Activated naive CD4-positive, alpha-beta T cell treated with anti-CD3 and anti-CD28 coated beads, Interleukin-2, amount 50 U/mL, for 16 hours (primary cell): ENCODE measurements around the gene RNASE2.
"Not testable (repeated sequence)": the region's sequence is repeated elsewhere in the genome, so short reads cannot be mapped to it uniquely, and the experiment has no call there.

Experiments
- DNase-seq: peaks from one replicate; pipeline ENCODE4 v3.0.0-alpha.2; 2020

The RNASE2 gene

DNA sequence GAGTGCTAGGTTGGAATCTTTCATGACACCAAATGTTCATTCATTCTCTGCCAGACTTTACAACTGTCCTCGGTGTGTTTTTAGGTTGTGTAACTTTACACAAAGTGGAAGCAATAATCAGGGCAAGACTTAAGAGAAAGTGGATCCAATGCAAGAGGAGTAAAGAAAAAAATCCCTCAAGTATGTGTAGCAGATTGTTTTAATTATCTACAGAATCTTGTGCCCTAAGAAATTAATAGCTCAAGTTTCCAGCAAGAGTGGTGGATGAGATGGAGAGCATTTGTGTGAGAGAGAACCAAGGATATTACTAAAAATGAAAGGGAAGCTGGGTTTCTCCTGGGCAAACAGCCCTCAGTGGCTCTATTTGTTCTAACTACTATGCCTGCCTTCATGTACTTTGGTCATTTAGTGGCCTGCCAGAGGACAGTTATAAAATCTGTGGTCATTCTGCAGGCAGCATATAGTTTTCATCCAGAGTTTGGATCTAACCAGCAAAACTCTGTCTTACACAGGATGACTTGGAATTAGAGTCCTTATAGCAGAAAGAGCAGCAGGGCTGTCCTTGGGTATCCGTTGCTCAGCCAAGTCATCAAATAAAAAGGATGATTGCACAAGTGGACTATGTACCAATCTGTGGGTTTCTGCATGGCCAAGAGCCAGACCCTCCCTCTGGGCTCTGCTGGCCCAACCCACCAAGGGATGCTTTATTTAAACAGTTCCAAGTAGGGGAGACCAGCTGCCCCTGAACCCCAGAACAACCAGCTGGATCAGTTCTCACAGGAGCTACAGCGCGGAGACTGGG, at the start of gene RNASE2:
Gene RNASE2, plus strand, starts transcription at position 752 of the 802 bp plus-strand sequence. CDS start 285 bp downstream, outside the sequence.
- not testable (repeated sequence) for DNase-seq

DNA sequence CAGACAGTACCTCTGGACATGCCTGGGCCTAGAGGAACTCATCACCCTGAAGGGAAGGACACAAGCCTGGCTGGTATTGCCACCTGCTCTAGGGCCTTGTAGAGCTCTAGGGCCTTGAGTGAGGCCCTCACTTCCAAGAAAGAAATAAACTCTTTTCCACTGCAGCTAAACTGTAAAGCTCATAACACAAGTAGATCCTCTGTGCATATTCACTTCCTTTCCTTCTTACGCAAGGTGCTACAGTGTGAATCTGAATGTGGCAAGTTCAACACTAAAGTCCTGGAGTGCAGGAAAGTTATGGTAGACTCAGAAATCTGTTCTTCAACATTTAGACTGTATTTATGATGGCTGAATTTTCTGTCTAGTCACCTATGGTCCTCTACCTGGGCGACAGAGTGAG, 49.6 kb upstream of the RNASE2 start:
- no peak for DNase-seq

- DNase-seq, result no peak
Observed at GRCh38 chr14:20907214-20907613, 48.1 kb upstream of the RNASE2 start.

- not testable (repeated sequence) for DNase-seq
Observed at GRCh38 chr14:20910822-20911221, 44.5 kb upstream of the RNASE2 start.

GRCh38 chr14:20919038-20919756, 36.1 kb upstream of the RNASE2 start:
- not testable (repeated sequence) for DNase-seq

DNA sequence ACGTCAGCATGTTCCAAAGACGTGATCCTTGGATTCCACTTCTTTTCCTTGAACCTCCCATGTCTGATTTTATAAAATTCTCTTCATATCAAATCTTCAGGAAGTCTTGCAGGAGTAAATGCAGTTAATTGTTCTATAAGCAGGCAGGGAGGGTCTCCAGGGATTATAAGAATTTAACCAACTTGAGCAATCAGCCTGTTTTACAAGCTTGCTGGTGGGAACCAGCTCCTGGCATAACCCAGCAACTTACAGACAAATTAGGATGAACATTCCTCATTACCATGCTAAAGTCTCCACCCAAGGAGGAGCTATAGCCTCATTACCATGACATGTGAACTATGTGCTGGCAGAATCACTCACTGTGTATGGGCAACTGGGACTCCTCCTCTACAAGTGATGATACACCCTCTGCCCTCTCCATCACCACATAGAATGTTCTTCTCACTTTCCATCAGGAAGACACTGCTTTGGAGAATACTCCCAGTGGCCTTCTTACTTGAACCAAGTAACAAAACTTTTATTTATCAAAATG, 31.5 kb upstream of the RNASE2 start:
- DNase-seq, result not testable (repeated sequence)

DNA sequence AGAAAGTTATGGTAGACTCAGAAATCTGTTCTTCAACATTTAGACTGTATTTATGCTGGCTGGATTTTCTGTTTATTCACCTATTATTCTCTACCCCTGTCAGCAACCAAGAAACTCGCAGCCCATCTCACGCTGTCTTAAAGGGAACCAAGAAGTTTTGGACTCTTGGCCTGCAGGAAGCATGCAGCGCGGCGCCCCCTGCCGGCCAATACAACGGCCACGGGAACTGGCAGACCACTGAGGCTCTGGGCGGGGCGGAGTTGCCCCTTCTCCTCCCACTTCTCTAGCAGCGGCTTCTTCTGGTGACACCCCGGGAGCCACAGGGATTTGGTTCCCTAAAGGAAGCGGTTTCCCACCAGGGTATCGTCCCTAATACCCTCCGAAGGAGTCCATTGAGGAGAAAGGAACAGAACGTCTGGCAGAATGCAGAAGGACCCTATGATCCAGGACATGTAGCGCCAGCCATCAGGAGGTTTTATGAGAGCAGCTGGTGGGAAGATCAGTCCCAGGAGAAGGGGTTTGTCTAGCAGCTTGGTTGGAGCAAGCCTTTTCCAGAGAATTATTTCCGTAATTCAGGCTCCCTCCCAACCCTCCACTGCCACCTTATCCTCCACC, 21.0 kb upstream of the RNASE2 start:
- DNase-seq, result no peak

GRCh38 chr14:20935303-20935984, 19.8 kb upstream of the RNASE2 start:
- no peak for DNase-seq

GRCh38 chr14:20945146-20945545, 10.1 kb upstream of the RNASE2 start:
- not testable (repeated sequence) for DNase-seq

- DNase-seq, result not testable (repeated sequence)
Observed at GRCh38 chr14:20946707-20947106, 8.6 kb upstream of the RNASE2 start.

DNA sequence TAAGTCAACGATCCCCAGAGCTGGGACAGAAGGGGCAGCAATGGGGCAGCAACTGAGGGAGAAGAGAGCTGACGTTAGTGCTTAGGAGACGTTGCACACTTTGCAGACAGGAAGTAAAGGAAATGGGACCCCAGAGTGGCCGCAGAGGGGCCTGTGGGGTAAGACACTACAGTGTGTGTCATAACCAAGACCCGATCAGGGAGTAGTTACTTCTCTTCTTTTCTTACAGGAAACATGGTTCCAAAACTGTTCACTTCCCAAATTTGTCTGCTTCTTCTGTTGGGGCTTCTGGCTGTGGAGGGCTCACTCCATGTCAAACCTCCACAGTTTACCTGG, 219 bp downstream of the RNASE2 start:
- DNase-seq, result not testable (repeated sequence)

GRCh38 chr14:20956376-20956976, 1.2 kb downstream of the RNASE2 start:
- no peak for DNase-seq

DNA sequence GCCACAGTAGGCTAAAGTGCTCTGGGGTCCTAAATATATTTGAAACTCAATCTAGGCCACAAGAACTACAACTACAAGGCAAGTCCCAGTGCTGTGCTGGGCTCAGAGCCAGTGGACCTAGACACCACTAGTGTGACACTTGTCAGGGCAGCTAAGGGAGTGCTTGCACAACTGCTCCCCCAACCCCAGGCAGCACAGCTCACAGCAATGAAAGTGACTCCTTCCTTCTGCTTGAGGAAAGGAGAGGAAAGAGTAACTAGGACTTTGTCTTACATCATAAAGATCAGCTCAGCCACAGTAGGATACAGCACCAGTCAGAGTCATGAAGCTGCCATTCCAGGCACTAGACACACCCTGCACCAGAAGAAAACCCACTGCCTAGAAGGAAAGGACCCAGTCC, 3.7 kb downstream of the RNASE2 start:
- not testable (repeated sequence) for DNase-seq

GRCh38 chr14:20969336-20969735, 14.0 kb downstream of the RNASE2 start:
- DNase-seq, result no peak

GRCh38 chr14:20970647-20970982, 15.3 kb downstream of the RNASE2 start:
- DNase-seq, result no peak

DNA sequence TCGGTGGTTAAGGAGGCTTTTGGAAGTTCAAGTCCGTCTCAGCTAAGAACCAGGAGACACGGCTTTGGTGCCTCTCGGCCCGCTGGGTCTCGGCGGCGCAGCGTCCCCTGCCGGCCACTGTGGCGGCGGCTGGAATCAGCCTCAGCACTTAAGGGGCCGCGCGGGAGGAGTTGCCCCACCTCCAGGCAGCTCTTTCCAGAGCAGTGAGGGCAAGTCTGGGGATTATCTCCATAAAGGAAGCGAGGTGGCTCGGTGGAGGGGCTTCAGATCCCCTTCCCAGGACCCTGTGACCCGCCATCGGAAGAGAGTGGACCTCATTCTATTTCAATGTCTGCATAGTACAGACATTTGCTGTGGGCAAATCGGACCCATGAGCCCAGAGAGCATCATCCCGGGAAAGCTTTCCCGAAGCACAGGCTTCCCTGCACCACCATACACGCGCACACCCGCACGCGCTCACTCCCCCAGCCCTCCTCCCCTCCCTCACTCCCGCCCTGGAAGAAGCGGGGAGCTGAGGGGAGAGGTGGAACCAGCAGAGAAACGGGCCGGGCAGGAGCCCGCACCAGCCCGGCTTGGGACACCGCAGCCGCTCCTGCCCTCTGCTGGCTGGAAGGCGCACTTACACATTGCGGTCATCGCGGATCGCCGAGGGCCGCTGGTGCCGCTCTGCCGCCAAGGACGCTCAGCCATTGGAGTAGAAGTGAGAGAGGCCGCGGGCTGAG, 15.9 kb downstream of the RNASE2 start:
- peak; percentile 81 for DNase-seq

DNA sequence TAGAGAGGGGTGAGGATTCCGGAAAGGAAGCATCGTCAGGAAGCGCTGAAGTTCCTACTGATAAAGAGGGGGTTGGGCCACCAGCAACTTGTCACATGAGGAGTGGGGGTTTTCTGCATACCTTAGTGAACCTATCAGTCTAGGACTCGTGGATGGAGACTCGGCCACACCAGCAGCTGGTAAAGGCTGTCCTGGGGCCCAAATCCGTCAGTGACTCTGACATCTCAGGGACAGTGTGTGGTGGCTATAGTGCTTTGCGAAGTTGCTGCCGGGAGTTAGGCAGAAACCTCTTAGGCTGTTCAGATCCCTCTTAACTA, 16.4 kb downstream of the RNASE2 start:
- DNase-seq, result no peak

DNA sequence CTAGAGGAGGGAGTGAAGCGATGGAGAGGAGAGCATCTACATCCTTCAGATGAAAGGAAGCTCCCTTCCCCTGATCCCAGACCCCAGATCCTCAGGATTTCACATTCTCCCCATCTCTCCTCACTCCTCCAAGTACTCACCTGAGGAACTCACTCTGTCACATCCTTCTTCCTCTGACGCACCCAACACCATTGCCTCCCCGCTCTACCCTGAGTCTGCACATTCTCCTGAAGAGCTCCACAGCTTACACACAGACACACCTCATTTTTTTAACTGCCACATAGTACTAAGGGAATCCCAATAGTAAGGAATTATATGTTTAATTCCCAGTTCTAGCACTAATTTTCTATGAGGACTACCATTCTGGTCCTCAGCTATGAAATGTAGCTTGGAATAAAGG, 18.2 kb downstream of the RNASE2 start:
- DNase-seq, result no peak

DNA sequence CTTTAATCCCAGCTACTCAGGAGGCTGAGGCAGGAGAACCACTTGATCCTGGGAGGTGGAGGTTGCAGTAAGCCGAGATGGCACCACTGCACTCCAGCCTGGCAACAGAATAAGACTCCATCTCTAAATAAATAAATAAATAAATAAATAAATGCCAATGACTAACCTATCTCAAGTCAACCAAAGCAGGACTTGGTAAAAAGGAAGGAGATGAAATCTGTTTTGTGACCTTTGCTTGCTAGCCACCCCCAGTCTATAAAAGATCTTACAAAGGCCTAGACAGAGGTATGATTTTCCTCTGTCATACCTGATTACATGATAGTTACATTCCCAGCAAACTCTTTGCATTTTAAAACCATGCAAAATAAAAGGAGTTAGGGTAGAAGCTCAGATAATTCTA, 21.0 kb downstream of the RNASE2 start:
- no peak for DNase-seq

DNA sequence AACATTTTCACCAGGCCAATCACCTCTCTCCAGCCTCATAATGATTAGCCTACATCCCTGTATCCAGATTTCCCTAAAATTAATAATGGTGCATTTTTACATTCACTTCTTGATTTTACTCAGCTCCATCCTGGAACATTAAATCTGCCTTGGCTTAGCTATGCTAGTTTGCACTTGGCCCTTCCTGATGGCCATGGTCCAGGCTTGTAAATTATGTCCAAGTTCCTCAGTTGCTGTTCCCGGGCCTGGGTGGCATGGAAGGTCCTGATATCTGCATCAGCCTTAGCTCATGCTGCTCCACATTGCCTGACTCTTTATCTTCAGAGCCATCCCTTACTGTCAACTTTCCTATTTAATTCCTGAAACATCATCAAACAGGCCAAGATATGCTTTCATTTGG, 23.4 kb downstream of the RNASE2 start:
- DNase-seq, result no peak

DNA sequence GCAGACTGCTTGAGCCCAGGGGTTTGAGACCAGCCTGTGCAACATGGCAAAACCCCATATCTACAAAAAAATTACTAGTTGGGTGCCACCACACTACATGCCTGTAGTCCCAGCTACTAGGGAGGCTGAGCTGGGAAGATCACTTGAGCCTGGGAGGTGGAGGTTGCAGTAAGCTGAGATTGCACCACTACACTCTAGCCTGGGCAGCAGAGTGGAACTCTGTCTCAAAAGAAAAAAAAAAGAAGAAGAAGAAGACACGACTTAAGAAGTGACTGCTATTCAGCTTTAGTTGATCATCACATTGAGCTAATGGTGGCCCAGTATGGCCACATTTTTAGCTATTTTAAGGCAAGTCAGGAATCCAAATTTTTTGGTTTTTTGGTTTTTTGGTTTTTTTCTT, 25.6 kb downstream of the RNASE2 start:
- DNase-seq, result no peak
